ENCODE data around the gene ADAM11. TPM values are rescaled to one million over a fixed set of nuclear protein-coding genes. Genes with fewer than 3 reads are reported as not detected.
"Not testable (repeated sequence)": the region's sequence is repeated elsewhere in the genome, so short reads cannot be mapped to it uniquely, and the experiment has no call there.

The ADAM11 gene
- total and polyA plus RNA-seq, 12 donors = 0.05 to 0.80 (median 0.32) TPM; not detected in 2

DNA sequence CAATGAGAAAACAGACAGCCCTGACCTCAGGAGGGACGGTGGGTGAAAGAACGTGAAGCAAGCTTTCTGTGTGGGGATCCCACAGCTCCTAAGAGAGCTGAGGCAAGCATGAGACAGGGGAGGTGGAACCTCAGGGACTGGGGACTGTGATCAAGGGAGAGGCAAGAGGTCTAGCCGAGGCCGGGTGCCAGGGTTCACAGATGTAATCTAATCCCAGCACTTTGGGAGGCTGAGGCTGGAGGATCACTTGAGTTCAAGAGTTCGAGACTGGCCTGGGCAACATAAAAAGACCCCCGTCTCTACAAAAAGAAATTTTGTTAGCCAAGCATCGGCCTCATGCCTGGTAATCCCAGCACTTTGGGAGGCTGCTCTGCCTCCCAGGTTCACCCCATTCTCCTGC lies 4.5 kb upstream of the ADAM11 start:
- 78 to 83% (median 81%) methylated on average over 7 of the region's 7 CpGs for WGBS, 4 donors
- Histone ChIP-seq H3K27ac (no peak overlapping the region), H3K4me1 (replicated peaks in 1 of 2) (peaks cover 3 to 4% of the 10 kb centered on the region in 2 donors), H3K27me3 (peaks cover 12% of the 10 kb centered on the region), H3K9me3 (replicated peaks in 1 of 3) (no peaks in the 10 kb centered on the region), H3K36me3 (replicated peaks in 1 of 2) (no peaks in the 10 kb centered on the region), H3K4me3 (no peak overlapping the region)
- intact Hi-C loops (cut with DNase I) = no loop called here
- no peak for TF ChIP-seq POLR2A (IDR thresholded peaks at IDR 0.05)
- TF ChIP-seq CTCF (IDR thresholded peaks at IDR 0.05) = no peak
- no peak for DNase-seq

DNA sequence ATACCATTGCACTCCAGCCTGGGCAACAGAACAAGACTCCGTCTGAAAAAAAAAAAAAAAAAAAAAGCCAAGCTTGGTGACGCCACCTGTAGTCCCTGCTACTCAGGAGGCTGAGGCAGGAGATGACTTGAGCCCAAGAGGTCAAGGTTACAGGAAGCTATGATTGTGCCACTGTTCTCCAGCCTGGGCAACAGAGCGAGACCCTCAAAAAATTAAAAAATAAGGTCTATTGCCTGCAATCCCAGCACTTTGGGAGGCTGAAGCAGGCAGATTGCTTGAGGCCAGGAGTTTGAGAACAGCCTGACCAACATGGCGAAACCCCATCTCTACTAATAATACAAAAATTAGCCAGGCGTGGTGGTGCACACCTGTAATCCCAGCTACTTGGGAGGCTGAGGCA lies 3.6 kb upstream of the ADAM11 start:
- H3K9me3 ChIP-seq (replicated peaks in 1 of 3); H3K4me1 ChIP-seq (replicated peaks in 1 of 2); H3K36me3 ChIP-seq (replicated peaks in 1 of 2); H3K4me3 ChIP-seq; H3K27ac ChIP-seq; DNase-seq; intact Hi-C loops (cut with DNase I): not testable (repeated sequence)
- peaks cover 21% of the 10 kb centered on the region for H3K27me3 ChIP-seq
- 83 to 97% (median 85%) methylated on average over 4 to 5 of the region's 5 CpGs for WGBS, 4 donors

DNA sequence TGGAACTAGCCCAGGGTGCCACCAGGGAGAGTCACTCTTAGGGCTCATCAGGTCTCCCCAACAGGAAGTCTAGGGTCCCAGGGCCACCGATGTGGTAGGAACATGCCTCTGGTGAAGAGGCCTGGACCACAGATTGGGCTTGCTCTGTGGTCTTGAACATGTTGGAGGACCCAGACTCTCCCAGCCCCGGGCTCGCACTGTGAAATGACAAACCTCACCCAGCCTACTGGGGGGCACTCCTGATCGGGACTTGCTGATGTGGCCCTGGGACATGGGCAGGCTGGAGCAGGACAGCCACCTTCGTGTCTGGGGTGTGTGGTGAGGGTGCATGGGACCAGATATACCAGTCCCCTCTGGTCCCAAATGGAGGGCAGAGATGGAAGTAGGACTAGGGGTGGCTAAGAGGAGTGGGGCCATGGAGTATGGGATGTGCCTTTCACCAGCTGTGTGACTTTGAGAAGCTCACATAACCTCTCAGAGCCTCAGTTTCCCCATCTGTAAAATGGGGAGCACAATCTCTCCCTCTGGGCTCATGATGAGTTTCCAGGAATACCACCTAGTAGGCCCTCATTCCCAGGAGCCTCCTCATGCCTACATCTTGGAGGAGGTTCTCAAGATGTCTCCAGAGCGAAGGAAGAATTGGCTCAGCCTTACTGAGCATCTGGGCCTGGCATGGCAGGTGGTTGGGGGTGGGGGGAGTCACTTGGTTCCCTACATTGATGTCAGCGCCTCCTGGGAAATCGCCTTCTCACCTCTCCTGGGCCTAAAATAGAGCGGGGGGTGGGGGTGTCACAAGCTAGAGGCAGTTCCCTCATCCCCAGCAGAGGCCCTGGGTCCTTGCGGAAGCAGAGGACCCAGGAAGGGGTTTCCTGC lies 1.5 kb upstream of the ADAM11 start:
- Histone ChIP-seq H3K4me1 (replicated peaks in 1 of 2) (peaks cover 4 to 6% of the 10 kb centered on the region in 2 donors), H3K9me3 (replicated peaks in 1 of 3) (no peaks in the 10 kb centered on the region), H3K27ac (no peak overlapping the region), H3K36me3 (replicated peaks in 1 of 2) (no peaks in the 10 kb centered on the region), H3K4me3 (no peak overlapping the region), H3K27me3 (peaks cover 28% of the 10 kb centered on the region)
- no peak for DNase-seq
- intact Hi-C loops (cut with DNase I) = no loop called here
- TF ChIP-seq CTCF (IDR thresholded peaks at IDR 0.05) = no peak
- no peak for TF ChIP-seq POLR2A (IDR thresholded peaks at IDR 0.05)
- 64 to 100% (median 85%) methylated on average over 2 to 10 of the region's 10 CpGs for WGBS, 4 donors

- WGBS, 4 donors = 56 to 61% (median 59%) methylated on average over 5 of the region's 5 CpGs
- H3K36me3 ChIP-seq (replicated peaks in 1 of 2) = no peaks in the 10 kb centered on the region
- H3K4me1 ChIP-seq (replicated peaks in 1 of 2) = peaks cover 4 to 6% of the 10 kb centered on the region in 2 donors
- no peak overlapping the region for H3K27ac ChIP-seq
- TF ChIP-seq CTCF (IDR thresholded peaks at IDR 0.05) (no peak), POLR2A (IDR thresholded peaks at IDR 0.05) (no peak)
- no peak overlapping the region for H3K4me3 ChIP-seq
- DNase-seq = no peak
- H3K9me3 ChIP-seq (replicated peaks in 1 of 3) = no peaks in the 10 kb centered on the region
- intact Hi-C loops (cut with DNase I) = no loop called here
- H3K27me3 ChIP-seq = peaks cover 28% of the 10 kb centered on the region
These were observed 822 bp upstream of the ADAM11 start for GRCh38 chr17:44757918-44758413.

Measured in adrenal gland (tissue), 12 donors.